ENCODE results near the gene OR6N2.

DNA sequence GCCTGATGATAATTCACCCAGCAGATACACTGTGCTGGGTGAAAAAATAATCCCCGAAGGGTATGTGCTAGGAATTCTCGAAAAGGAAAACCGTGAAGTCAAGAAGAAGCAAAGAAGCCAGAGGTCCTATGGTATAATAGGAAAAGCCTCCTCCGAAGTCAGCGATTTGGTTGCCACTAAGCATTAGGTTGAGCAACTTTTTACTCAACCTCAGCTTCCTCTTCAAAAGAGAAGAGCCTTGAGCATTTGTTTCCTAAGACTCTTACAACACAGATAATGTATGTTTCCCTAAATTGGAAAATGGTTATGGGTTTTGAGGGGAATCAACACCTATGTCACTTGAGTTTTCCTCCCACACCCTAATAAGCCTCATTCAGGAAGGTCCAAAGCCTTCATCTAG is 28.9 kb upstream of the OR6N2 start:
- TF ChIP-seq, protein P1, sequence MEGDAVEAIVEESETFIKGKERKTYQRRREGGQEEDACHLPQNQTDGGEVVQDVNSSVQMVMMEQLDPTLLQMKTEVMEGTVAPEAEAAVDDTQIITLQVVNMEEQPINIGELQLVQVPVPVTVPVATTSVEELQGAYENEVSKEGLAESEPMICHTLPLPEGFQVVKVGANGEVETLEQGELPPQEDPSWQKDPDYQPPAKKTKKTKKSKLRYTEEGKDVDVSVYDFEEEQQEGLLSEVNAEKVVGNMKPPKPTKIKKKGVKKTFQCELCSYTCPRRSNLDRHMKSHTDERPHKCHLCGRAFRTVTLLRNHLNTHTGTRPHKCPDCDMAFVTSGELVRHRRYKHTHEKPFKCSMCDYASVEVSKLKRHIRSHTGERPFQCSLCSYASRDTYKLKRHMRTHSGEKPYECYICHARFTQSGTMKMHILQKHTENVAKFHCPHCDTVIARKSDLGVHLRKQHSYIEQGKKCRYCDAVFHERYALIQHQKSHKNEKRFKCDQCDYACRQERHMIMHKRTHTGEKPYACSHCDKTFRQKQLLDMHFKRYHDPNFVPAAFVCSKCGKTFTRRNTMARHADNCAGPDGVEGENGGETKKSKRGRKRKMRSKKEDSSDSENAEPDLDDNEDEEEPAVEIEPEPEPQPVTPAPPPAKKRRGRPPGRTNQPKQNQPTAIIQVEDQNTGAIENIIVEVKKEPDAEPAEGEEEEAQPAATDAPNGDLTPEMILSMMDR (IDR thresholded peaks at IDR 0.05) = no peak
- no peak for TF ChIP-seq POLR2A (IDR thresholded peaks at IDR 0.05)
